ENCODE results near the gene GIGYF2. TPM values are rescaled to one million over a fixed set of nuclear protein-coding genes. Genes with fewer than 3 reads are reported as not detected.

Gene GIGYF2
- total and polyA plus RNA-seq, 2 donors, result 19.1 to 35.8 TPM

DNA sequence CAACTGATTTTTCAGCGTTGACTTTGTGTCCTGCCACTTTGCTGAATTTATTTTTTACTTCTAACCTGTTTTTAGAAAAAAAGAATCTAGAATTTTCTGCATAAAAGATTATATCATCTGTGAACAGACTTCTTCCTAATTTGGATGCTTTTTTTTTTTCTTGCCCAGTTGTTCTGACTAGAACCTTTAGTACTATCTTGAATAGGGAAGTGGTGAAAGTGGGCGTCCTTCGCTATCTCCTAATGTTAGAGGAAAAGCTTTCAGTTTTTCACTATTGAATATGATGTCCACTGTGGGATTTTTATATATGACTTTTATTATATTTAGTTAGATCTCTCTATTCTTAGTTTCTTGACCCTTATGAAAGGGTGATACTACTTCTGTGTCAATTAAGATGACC, 105.0 kb downstream of the GIGYF2 start:
- H3K9me3 ChIP-seq (ENCODE audit: control insufficient read depth in 2 of 2, insufficient read depth in 1 of 2, low read length in 1 of 2), result peaks cover 0 to 3% of the 10 kb centered on the region in 2 donors
- no peak for DNase-seq (ENCODE audit: low read depth in 6 of 9, low spot score in 9 of 9)
- H3K4me3 ChIP-seq (ENCODE audit: low read length in 2 of 2), result no peak overlapping the region
- no peak overlapping the region for H3K27ac ChIP-seq (ENCODE audit: low read depth in 1 of 2, low read length in 1 of 2)
- no peaks in the 10 kb centered on the region for H3K27me3 ChIP-seq (ENCODE audit: control insufficient read depth in 2 of 2, insufficient read depth in 1 of 2, low read length in 1 of 2)
- WGBS, result over 99% methylated on average over 3 of the region's 3 CpGs
- H3K36me3 ChIP-seq (ENCODE audit: control insufficient read depth in 2 of 2, insufficient read depth in 2 of 2, low read length in 1 of 2), result peaks cover 12 to 42% of the 10 kb centered on the region in 2 donors
- no peaks in the 10 kb centered on the region for H3K4me1 ChIP-seq (ENCODE audit: control insufficient read depth in 2 of 2, insufficient read depth in 2 of 2, low read length in 2 of 2)

DNA sequence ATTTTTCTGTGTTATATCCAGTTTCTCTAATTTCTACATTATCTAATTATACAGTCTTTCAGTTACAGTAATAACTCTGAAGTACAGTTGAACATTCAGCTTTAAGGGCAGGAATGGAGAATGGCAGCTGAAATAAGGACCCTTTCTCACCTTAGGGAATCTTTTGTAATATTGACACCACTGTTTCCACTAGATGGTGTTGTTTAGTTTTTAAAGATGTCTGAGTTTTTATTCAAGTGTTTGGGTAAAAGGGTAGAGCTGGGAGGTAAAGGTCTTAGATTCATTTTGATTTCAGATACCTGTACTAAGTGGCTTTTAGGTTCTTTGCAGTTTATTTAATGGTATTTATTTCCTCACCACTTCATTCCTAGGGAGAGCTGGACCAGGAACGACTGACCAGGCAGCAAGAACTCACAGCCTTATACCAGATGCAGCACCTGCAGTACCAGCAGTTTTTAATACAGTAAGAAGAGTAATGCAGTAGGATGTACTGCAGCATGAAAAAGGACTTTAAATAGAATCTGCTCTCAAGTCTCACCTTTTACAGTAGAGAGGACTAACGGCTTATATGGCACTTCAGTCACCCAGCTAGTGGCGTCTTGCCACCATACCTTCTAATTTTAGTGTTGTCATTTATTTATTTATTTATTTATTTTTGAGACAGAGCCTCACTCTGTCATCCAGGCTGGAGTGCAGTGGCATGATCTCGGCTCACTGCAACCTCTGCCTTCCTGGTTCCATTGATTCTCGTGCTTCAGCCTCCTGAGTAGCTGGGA, 112.4 kb downstream of the GIGYF2 start:
- H3K9me3 ChIP-seq (ENCODE audit: control insufficient read depth in 2 of 2, insufficient read depth in 1 of 2, low read length in 1 of 2), result no peaks in the 10 kb centered on the region
- peaks cover 30 to 63% of the 10 kb centered on the region in 2 donors for H3K36me3 ChIP-seq (ENCODE audit: control insufficient read depth in 2 of 2, insufficient read depth in 2 of 2, low read length in 1 of 2)
- no peak overlapping the region for H3K4me3 ChIP-seq (ENCODE audit: low read length in 2 of 2)
- peak in 1 of 9 donors; percentile 13 for DNase-seq (ENCODE audit: low read depth in 6 of 9, low spot score in 9 of 9)
- H3K4me1 ChIP-seq (ENCODE audit: control insufficient read depth in 2 of 2, insufficient read depth in 2 of 2, low read length in 2 of 2), result no peaks in the 10 kb centered on the region
- 97% methylated on average over 5 of the region's 5 CpGs for WGBS
- no peak overlapping the region for H3K27ac ChIP-seq (ENCODE audit: low read depth in 1 of 2, low read length in 1 of 2)
- no peaks in the 10 kb centered on the region for H3K27me3 ChIP-seq (ENCODE audit: control insufficient read depth in 2 of 2, insufficient read depth in 1 of 2, low read length in 1 of 2)

DNA sequence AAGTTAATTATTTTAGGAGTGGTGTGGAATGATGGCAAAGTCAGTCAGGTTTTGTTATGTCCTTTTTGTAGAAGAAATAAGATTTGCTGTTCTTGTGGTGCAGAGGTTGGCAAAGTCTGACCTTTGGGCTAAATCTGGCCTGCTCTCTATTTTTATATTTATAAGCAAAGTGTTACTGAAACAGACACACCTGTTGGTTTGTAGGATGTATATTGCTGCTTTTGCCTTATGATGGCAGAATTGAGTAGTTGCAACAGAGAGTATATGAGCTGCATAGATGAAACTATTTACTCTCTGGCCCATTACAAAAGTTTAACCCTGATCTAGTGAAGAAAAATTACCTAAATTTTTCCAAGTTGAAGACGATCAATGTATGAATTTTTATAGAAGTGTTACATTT, 113.3 kb downstream of the GIGYF2 start:
- no peak for DNase-seq (ENCODE audit: low read depth in 6 of 9, low spot score in 9 of 9)
- H3K4me3 ChIP-seq (ENCODE audit: low read length in 2 of 2), result no peak overlapping the region
- WGBS, result 100% methylated on average over 1 of the region's 1 CpG
- no peaks in the 10 kb centered on the region for H3K4me1 ChIP-seq (ENCODE audit: control insufficient read depth in 2 of 2, insufficient read depth in 2 of 2, low read length in 2 of 2)
- H3K27me3 ChIP-seq (ENCODE audit: control insufficient read depth in 2 of 2, insufficient read depth in 1 of 2, low read length in 1 of 2), result no peaks in the 10 kb centered on the region
- H3K36me3 ChIP-seq (ENCODE audit: control insufficient read depth in 2 of 2, insufficient read depth in 2 of 2, low read length in 1 of 2), result peaks cover 36 to 67% of the 10 kb centered on the region in 2 donors
- no peaks in the 10 kb centered on the region for H3K9me3 ChIP-seq (ENCODE audit: control insufficient read depth in 2 of 2, insufficient read depth in 1 of 2, low read length in 1 of 2)
- H3K27ac ChIP-seq (ENCODE audit: low read depth in 1 of 2, low read length in 1 of 2), result no peak overlapping the region

DNA sequence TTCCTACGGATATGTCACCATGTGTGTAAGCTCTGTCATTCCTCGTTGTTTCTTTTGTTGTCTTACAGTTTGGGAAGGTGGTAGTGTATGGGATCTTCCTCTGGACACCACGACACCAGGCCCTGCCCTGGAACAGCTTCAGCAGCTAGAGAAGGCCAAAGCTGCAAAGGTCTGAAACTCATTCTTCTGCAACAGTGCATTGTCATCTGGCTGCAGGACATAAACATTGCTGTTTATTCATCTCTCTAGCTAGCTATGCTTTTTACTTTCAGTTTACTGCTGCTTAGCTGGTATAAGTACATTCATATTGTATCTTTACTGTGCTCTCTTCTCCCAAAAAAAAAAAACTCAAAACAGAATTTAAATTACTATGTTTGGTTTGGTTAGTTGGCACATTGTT, 118.4 kb downstream of the GIGYF2 start:
- 97% methylated on average over 3 of the region's 3 CpGs for WGBS
- Histone ChIP-seq H3K4me3 (ENCODE audit: low read length in 2 of 2) (no peak overlapping the region), H3K36me3 (ENCODE audit: control insufficient read depth in 2 of 2, insufficient read depth in 2 of 2, low read length in 1 of 2) (peaks cover 31 to 69% of the 10 kb centered on the region in 2 donors), H3K27me3 (ENCODE audit: control insufficient read depth in 2 of 2, insufficient read depth in 1 of 2, low read length in 1 of 2) (no peaks in the 10 kb centered on the region), H3K4me1 (ENCODE audit: control insufficient read depth in 2 of 2, insufficient read depth in 2 of 2, low read length in 2 of 2) (no peaks in the 10 kb centered on the region), H3K9me3 (ENCODE audit: control insufficient read depth in 2 of 2, insufficient read depth in 1 of 2, low read length in 1 of 2) (no peaks in the 10 kb centered on the region), H3K27ac (ENCODE audit: low read depth in 1 of 2, low read length in 1 of 2) (no peak overlapping the region)
- DNase-seq (ENCODE audit: low read depth in 6 of 9, low spot score in 9 of 9), result no peak

DNA sequence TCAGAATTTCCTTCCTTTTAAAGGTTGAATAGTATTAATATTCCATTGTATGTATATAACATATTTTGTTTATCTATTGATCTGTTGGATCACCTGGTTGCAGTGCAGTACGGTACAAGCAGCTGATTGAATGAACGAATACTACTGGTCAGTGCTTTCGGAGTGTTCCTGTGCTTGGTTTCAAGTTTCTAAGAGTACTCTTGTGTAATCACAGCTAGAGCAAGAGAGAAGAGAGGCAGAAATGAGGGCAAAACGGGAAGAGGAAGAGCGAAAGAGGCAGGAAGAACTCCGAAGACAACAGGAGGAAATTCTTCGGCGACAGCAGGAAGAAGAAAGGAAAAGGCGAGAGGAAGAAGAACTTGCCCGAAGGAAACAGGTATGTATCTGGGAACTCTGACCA, 119.5 kb downstream of the GIGYF2 start:
- WGBS, result 93% methylated on average over 10 of the region's 10 CpGs
- DNase-seq (ENCODE audit: low read depth in 6 of 9, low spot score in 9 of 9), result no peak

DNA sequence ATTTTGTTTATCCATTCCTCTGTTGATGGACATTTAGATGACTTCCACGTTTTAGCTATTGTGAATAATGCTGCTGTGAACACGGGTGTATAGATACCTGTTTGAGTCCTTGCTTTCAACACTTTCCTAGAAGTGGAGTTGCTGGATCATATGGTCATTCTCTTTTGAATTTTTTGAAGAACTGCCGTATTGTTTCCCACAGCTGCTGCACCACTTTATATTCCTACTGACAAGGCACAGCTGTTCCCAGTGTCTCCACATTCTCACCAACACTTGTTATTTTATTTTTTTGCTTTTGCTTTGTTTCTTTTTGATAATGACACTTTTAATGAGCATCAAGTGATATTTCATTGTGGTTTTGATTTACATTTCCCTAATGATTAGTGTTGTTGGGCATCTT, 120.6 kb downstream of the GIGYF2 start:
- Histone ChIP-seq H3K4me3 (ENCODE audit: low read length in 2 of 2) (no peak overlapping the region), H3K27me3 (ENCODE audit: control insufficient read depth in 2 of 2, insufficient read depth in 1 of 2, low read length in 1 of 2) (no peaks in the 10 kb centered on the region), H3K27ac (ENCODE audit: low read depth in 1 of 2, low read length in 1 of 2) (no peak overlapping the region), H3K4me1 (ENCODE audit: control insufficient read depth in 2 of 2, insufficient read depth in 2 of 2, low read length in 2 of 2) (no peaks in the 10 kb centered on the region), H3K36me3 (ENCODE audit: control insufficient read depth in 2 of 2, insufficient read depth in 2 of 2, low read length in 1 of 2) (peaks cover 33 to 58% of the 10 kb centered on the region in 2 donors), H3K9me3 (ENCODE audit: control insufficient read depth in 2 of 2, insufficient read depth in 1 of 2, low read length in 1 of 2) (no peaks in the 10 kb centered on the region)
- DNase-seq (ENCODE audit: low read depth in 6 of 9, low spot score in 9 of 9), result no peak
- 98% methylated on average over 3 of the region's 3 CpGs for WGBS

More for the DNA sequence above, 119.5 kb downstream of the GIGYF2 start:
- H3K36me3 ChIP-seq (ENCODE audit: control insufficient read depth in 2 of 2, insufficient read depth in 2 of 2, low read length in 1 of 2), result peaks cover 36 to 67% of the 10 kb centered on the region in 2 donors
- H3K4me3 ChIP-seq (ENCODE audit: low read length in 2 of 2), result no peak overlapping the region
- H3K27me3 ChIP-seq (ENCODE audit: control insufficient read depth in 2 of 2, insufficient read depth in 1 of 2, low read length in 1 of 2), result no peaks in the 10 kb centered on the region
- no peak overlapping the region for H3K27ac ChIP-seq (ENCODE audit: low read depth in 1 of 2, low read length in 1 of 2)
- H3K9me3 ChIP-seq (ENCODE audit: control insufficient read depth in 2 of 2, insufficient read depth in 1 of 2, low read length in 1 of 2), result no peaks in the 10 kb centered on the region
- no peaks in the 10 kb centered on the region for H3K4me1 ChIP-seq (ENCODE audit: control insufficient read depth in 2 of 2, insufficient read depth in 2 of 2, low read length in 2 of 2)

DNA sequence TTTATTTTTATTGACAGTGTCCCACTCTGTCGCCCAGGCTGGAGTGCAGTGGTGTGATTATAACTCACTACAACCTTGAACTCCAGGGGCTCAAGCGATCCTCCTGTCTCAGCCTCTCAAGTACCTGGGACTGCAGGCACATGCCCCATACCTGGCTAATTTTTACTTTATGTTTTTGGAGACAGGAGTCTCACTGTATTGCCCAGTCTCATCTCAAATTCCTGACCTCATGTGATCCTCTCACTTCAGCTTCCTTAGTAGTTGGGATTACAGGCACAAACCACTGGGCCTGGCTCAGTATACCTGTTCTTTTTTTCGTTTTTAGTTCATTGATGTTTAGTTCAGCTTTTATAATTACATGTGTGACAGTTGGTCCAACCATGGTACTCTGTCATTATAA, 132.9 kb downstream of the GIGYF2 start:
- Histone ChIP-seq H3K27me3 (ENCODE audit: control insufficient read depth in 2 of 2, insufficient read depth in 1 of 2, low read length in 1 of 2) (no peaks in the 10 kb centered on the region), H3K4me3 (ENCODE audit: low read length in 2 of 2) (no peak overlapping the region), H3K9me3 (ENCODE audit: control insufficient read depth in 2 of 2, insufficient read depth in 1 of 2, low read length in 1 of 2) (no peaks in the 10 kb centered on the region), H3K4me1 (ENCODE audit: control insufficient read depth in 2 of 2, insufficient read depth in 2 of 2, low read length in 2 of 2) (no peaks in the 10 kb centered on the region), H3K27ac (ENCODE audit: low read depth in 1 of 2, low read length in 1 of 2) (no peak overlapping the region), H3K36me3 (ENCODE audit: control insufficient read depth in 2 of 2, insufficient read depth in 2 of 2, low read length in 1 of 2) (peaks cover 49 to 69% of the 10 kb centered on the region in 2 donors)
- WGBS, result over 99% methylated on average over 3 of the region's 3 CpGs
- no peak for DNase-seq (ENCODE audit: low read depth in 6 of 9, low spot score in 9 of 9)

DNA sequence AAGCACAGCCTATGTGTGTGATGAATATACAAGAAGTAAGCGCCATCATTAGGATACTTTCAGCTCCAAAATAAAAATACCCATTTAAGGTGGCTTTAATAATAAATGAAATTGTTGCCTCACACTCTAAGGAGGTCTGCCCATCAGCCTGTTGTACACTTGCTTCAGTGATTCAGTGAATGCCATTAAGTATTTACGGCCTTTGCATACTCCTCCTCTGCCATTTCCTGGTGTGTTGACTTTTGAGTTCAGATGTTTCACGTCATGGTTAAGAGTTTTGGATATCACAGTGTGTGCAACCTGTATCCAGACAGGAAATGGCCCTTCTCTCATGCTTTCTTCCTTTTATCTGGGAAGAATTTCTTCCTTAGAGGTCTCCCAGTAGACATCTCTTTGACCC, 134.4 kb downstream of the GIGYF2 start:
- 98% methylated on average over 3 of the region's 3 CpGs for WGBS
- Histone ChIP-seq H3K4me1 (ENCODE audit: control insufficient read depth in 2 of 2, insufficient read depth in 2 of 2, low read length in 2 of 2) (no peaks in the 10 kb centered on the region), H3K27ac (ENCODE audit: low read depth in 1 of 2, low read length in 1 of 2) (no peak overlapping the region), H3K4me3 (ENCODE audit: low read length in 2 of 2) (no peak overlapping the region), H3K9me3 (ENCODE audit: control insufficient read depth in 2 of 2, insufficient read depth in 1 of 2, low read length in 1 of 2) (no peaks in the 10 kb centered on the region), H3K27me3 (ENCODE audit: control insufficient read depth in 2 of 2, insufficient read depth in 1 of 2, low read length in 1 of 2) (no peaks in the 10 kb centered on the region), H3K36me3 (ENCODE audit: control insufficient read depth in 2 of 2, insufficient read depth in 2 of 2, low read length in 1 of 2) (peaks cover 58 to 76% of the 10 kb centered on the region in 2 donors)
- no peak for DNase-seq (ENCODE audit: low read depth in 6 of 9, low spot score in 9 of 9)

DNA sequence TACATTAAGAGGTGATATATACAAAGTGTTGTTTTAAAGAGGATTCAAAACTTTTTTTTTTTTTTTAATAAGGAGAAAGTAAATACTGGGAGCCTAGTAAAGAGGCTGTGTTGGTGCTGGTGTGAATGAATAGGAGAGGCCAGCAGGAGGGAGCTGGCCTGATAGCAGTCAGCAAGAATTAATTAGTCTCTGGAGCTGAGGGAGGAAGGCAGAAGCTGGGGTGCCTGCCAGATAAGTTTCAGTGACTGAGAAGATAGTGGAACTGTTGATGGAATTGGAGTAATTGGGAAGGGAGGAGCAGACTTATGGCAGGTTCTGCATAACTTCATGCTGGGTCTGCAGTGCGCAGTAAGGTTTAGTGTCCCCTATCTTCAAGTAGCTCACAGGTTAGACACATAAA, 136.7 kb downstream of the GIGYF2 start:
- 96% methylated on average over 1 of the region's 1 CpG for WGBS
- DNase-seq (ENCODE audit: low read depth in 6 of 9, low spot score in 9 of 9), result no peak

More for the DNA sequence above, 136.7 kb downstream of the GIGYF2 start:
- Histone ChIP-seq H3K36me3 (ENCODE audit: control insufficient read depth in 2 of 2, insufficient read depth in 2 of 2, low read length in 1 of 2) (peaks cover 58 to 74% of the 10 kb centered on the region in 2 donors), H3K27me3 (ENCODE audit: control insufficient read depth in 2 of 2, insufficient read depth in 1 of 2, low read length in 1 of 2) (no peaks in the 10 kb centered on the region), H3K4me1 (ENCODE audit: control insufficient read depth in 2 of 2, insufficient read depth in 2 of 2, low read length in 2 of 2) (peaks cover 6 to 8% of the 10 kb centered on the region in 2 donors), H3K4me3 (ENCODE audit: low read length in 2 of 2) (no peak overlapping the region), H3K9me3 (ENCODE audit: control insufficient read depth in 2 of 2, insufficient read depth in 1 of 2, low read length in 1 of 2) (no peaks in the 10 kb centered on the region), H3K27ac (ENCODE audit: low read depth in 1 of 2, low read length in 1 of 2) (no peak overlapping the region)

All from thymus (tissue), 11 donors.